ENCODE measurements around the gene CENPN.

DNA sequence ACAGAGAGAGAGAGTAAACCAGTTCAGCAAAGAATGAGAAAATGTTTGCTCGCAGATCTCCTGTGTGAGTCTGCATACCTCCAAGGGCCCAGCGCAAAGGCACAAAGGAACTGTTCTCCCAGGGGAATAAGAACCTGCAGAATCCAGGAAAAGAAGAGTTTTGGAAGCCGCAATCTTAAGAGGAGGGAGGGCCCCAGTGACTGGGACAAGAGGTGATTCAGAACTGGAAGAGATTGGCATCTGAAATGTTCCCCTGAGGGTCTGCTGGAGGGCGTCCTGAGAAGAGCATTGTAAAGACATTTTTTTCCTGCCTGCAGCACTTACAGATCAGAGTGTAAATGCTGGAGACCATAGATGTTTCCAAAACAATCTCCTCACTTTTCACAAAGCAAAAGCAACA, 34.7 kb downstream of the CENPN start:
- TF ChIP-seq, protein P1, sequence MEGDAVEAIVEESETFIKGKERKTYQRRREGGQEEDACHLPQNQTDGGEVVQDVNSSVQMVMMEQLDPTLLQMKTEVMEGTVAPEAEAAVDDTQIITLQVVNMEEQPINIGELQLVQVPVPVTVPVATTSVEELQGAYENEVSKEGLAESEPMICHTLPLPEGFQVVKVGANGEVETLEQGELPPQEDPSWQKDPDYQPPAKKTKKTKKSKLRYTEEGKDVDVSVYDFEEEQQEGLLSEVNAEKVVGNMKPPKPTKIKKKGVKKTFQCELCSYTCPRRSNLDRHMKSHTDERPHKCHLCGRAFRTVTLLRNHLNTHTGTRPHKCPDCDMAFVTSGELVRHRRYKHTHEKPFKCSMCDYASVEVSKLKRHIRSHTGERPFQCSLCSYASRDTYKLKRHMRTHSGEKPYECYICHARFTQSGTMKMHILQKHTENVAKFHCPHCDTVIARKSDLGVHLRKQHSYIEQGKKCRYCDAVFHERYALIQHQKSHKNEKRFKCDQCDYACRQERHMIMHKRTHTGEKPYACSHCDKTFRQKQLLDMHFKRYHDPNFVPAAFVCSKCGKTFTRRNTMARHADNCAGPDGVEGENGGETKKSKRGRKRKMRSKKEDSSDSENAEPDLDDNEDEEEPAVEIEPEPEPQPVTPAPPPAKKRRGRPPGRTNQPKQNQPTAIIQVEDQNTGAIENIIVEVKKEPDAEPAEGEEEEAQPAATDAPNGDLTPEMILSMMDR (IDR thresholded peaks at IDR 0.05) = no peak
- TF ChIP-seq POLR2AphosphoS5 (IDR thresholded peaks at IDR 0.05) (no peak), POLR2A (IDR thresholded peaks at IDR 0.05) (no peak)
